Lower leg skin (tissue), 4 donors: Measurements from ENCODE around the gene FAM9A. TPM values are rescaled to one million over a fixed set of nuclear protein-coding genes. Genes with fewer than 3 reads are reported as not detected.
"Not testable (repeated sequence)": the region's sequence is repeated elsewhere in the genome, so short reads cannot be mapped to it uniquely, and the experiment has no call there.

Experiments used
- DNase-seq, 2 donors: peaks; one replicate each; pipeline ENCODE4 v3.0.0-alpha.2; 2019; ENCODE audit warnings: low spot score in 2 of 2
- H3K4me3 ChIP-seq: fragments of 200-600 bp; sonication (generic); 2 replicates; pipeline ENCODE4 v1.5.1; 2017; ENCODE audit warnings: mild to moderate bottlenecking, low read depth; ENCODE audit not compliant: poor library complexity, severe bottlenecking
- POLR2A ChIP-seq, 2 donors: fragments of 450-650 bp; IDR thresholded peaks; one replicate each; pipeline ENCODE4 v1.6.1; 2016 to 2017; ENCODE audit warnings: antibody characterized with exemption in 2 of 2, mild to moderate bottlenecking in 1 of 2, moderate library complexity in 1 of 2
- WGBS, 2 donors: methylation state at CpG; one replicate each; pipeline ENCODE4 v1.1.5; 2018; 5-methylcytosine and 5-hydroxymethylcytosine counted together
- intact Hi-C: fragments of 100-400 bp; cut with DNase I; formaldehyde crosslinking; loops from one replicate; pipeline ENCODE4 v1.15.0; 2023; ENCODE audit warnings: low total_unique reads
- total RNA-seq, 4 donors: library from RNA; depleted of rRNA; stranded (reverse); fragments of >200 nt; gene quantifications; one replicate each; pipeline ENCODE4 v1.1.0, GENCODE V29; 2016
- TF ChIP-seq, protein P1 (sequence below), 3 donors: fragments of 450-650 bp; IDR thresholded peaks; one replicate each; pipeline ENCODE4 v1.5.1; 2016; ENCODE audit warnings: antibody characterized with exemption in 3 of 3, mild to moderate bottlenecking in 3 of 3, moderate library complexity in 2 of 3

FAM9A gene
- total RNA-seq, 4 donors from 2014 or later: not detected

DNA sequence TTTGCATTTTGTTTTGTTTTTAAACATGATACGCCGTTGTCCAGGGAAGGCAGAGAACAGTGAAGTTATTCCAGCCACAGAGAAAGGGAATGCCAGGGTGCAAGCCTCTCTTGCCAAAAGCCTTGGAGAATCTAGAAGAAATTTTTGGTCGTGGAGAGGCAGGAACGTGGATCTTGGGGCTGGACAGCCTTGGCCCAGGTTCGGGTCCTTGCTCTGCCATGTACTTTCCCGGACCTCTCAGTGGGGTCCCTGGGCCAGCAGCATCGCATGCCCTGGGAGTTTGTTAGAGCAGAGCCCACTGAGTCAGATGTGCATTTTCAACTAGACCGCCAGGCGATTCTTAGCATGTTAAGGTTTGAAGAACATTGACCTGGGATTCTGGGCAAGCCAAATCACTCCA lies 18.6 kb downstream of the FAM9A start:
- intact Hi-C loops: no loop called here
- DNase-seq: no peak
- H3K4me3 ChIP-seq: no peak overlapping the region
- TF ChIP-seq, protein P1, sequence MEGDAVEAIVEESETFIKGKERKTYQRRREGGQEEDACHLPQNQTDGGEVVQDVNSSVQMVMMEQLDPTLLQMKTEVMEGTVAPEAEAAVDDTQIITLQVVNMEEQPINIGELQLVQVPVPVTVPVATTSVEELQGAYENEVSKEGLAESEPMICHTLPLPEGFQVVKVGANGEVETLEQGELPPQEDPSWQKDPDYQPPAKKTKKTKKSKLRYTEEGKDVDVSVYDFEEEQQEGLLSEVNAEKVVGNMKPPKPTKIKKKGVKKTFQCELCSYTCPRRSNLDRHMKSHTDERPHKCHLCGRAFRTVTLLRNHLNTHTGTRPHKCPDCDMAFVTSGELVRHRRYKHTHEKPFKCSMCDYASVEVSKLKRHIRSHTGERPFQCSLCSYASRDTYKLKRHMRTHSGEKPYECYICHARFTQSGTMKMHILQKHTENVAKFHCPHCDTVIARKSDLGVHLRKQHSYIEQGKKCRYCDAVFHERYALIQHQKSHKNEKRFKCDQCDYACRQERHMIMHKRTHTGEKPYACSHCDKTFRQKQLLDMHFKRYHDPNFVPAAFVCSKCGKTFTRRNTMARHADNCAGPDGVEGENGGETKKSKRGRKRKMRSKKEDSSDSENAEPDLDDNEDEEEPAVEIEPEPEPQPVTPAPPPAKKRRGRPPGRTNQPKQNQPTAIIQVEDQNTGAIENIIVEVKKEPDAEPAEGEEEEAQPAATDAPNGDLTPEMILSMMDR (IDR thresholded peaks at IDR 0.05): no peak
- no peak for TF ChIP-seq POLR2A (IDR thresholded peaks at IDR 0.05)
- WGBS, 2 donors: 81 to 91% methylated on average over 9 of the region's 9 CpGs

DNA sequence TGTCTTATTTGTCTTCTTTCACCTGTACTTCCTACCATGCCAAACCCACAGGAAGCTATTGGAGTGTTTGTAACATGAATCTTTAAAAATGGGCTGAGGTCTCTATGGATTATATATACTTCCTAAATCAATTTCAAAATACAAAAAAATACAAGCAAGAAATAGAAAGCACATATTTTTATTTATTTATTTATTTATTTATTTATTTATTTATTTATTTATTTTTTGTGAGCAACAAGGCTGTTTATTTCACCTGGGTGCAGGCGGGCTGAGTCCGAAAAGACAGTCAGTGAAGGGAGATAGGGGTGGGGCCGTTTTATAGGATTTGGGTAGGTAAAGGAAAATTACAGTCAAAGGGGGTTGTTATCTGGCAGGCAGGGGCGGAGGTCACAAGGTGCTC lies 19.3 kb downstream of the FAM9A start:
- WGBS, 2 donors: 61 to 76% methylated on average over 4 of the region's 4 CpGs
- DNase-seq, intact Hi-C loops, H3K4me3 ChIP-seq: not testable (repeated sequence)

GRCh38 chrX:8773117-8773516 lies 28.1 kb downstream of the FAM9A start:
- H3K4me3 ChIP-seq: no peak overlapping the region
- intact Hi-C loops: no loop called here
- no peak for DNase-seq
- no peak for TF ChIP-seq POLR2A (IDR thresholded peaks at IDR 0.05)
- TF ChIP-seq, protein P1 (IDR thresholded peaks at IDR 0.05): no peak
- WGBS, 2 donors: 68 to 80% methylated on average over 2 to 5 of the region's 5 CpGs

GRCh38 chrX:8760021-8760420 lies 41.2 kb downstream of the FAM9A start:
- no peak for TF ChIP-seq POLR2A (IDR thresholded peaks at IDR 0.05)
- TF ChIP-seq, protein P1 (IDR thresholded peaks at IDR 0.05): no peak

GRCh38 chrX:8758706-8759105 lies 42.5 kb downstream of the FAM9A start:
- WGBS, 2 donors: 61 to 63% methylated on average over 5 of the region's 5 CpGs
- intact Hi-C loops, H3K4me3 ChIP-seq, DNase-seq: not testable (repeated sequence)

More at GRCh38 chrX:8760021-8760420, 41.2 kb downstream of the FAM9A start:
- no peak overlapping the region for H3K4me3 ChIP-seq
- DNase-seq: no peak
- 93 to 96% methylated on average over 2 of the region's 2 CpGs for WGBS, 2 donors
- intact Hi-C loops: no loop called here

DNA sequence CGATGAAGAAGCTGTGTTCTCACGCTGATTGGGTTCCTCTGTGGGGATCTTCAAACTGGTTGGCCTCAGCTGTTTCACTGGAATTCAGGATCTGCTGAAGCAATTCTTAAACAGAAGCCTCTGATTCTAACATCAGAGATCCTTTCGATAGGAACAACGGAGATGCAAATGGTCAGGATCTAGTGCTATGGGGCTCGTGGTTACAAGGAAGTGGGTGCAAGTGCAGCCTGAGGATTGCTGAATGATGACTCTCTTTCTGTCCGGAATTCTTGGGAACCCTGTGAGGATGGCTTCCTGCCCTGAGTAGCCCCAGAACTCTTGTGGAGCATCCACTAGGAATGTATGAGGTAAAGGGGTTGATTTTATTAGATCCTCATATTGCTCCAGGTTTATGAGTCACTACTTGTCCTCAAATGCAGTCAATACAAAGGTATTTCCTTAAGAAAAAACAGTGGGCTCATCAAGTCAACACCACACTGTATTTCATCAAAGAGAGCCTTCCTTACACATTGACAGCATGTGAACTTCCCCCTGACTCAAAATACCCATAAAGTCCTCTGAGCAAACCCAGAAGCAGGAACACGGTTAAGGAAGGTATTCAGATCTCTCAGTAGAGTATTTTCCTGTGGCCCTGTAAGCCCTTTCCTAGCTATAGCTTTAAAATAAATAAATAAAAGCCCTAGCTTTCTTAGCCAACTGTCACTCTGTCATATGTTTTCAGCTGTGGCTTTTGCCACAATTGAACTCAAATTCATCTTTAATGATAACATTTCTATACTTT lies 43.4 kb downstream of the FAM9A start:
- intact Hi-C loops, H3K4me3 ChIP-seq, DNase-seq: not testable (repeated sequence)
- 72 to 79% methylated on average over 5 to 7 of the region's 7 CpGs for WGBS, 2 donors

GRCh38 chrX:8755813-8756212 lies 45.4 kb downstream of the FAM9A start:
- intact Hi-C loops: no loop called here
- no peak for DNase-seq
- no peak overlapping the region for H3K4me3 ChIP-seq
- no peak for TF ChIP-seq POLR2A (IDR thresholded peaks at IDR 0.05)

DNA sequence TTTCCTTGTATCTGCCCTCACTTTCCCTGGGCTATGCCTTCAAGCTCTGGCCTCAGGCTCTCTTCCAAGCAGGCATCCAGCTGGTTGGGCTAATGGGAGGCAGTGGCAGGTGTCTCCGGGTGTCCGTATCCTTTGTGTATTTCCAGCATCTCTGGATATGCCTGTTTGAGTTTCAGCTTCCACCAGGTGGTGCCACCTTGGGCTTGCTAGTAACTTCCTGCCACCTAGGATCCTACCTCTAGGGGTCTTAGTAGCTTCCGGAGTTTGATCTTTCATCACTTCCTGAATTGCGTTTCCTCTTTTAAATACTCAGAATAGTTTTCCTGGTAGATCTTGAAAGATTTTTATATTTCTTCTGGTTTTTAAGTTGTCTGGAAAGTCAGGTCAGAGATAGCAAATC lies 46.1 kb downstream of the FAM9A start:
- intact Hi-C loops: no loop called here
- TF ChIP-seq, protein P1 (IDR thresholded peaks at IDR 0.05): no peak
- TF ChIP-seq POLR2A (IDR thresholded peaks at IDR 0.05): no peak
- WGBS, 2 donors: 67 to 80% methylated on average over 4 of the region's 4 CpGs
- DNase-seq: no peak
- no peak overlapping the region for H3K4me3 ChIP-seq
